WTC11 (cell line): ENCODE data around the gene MT2A.

Experiments
- AR ChIP-seq: fragments of 250-450 bp; sonication (Bioruptor Pico); IDR thresholded peaks from 2 replicates; pipeline ENCODE4 v1.9.0; 2021; ENCODE audit warnings: mild to moderate bottlenecking
- ATF1 ChIP-seq: sonication (generic); formaldehyde crosslinking; IDR thresholded peaks from 2 replicates; pipeline ENCODE4 v1.8.1; 2023; ENCODE audit warnings: mild to moderate bottlenecking, moderate library complexity, missing genetic modification reagents
- CBFB ChIP-seq: sonication (generic); formaldehyde crosslinking; IDR thresholded peaks from 2 replicates; pipeline ENCODE4 v1.8.1; 2022; ENCODE audit warnings: mild to moderate bottlenecking, low read depth, missing genetic modification reagents
- CREB1 ChIP-seq: sonication (generic); formaldehyde crosslinking; IDR thresholded peaks from 2 replicates; pipeline ENCODE4 v1.8.0; 2023; ENCODE audit warnings: mild to moderate bottlenecking, missing genetic modification reagents
- CTCF ChIP-seq: fragments of 200-600 bp; IDR thresholded peaks from 2 replicates; pipeline ENCODE4 v1.8.0; 2022; ENCODE audit warnings: antibody characterized with exemption
- FOXK1 ChIP-seq: sonication (generic); formaldehyde crosslinking; IDR thresholded peaks from 2 replicates; pipeline ENCODE4 v1.8.0; 2022; ENCODE audit warnings: mild to moderate bottlenecking, moderate library complexity, missing genetic modification reagents
- MYBL2 ChIP-seq: sonication (generic); formaldehyde crosslinking; IDR thresholded peaks from 2 replicates; pipeline ENCODE4 v1.8.1; 2023; ENCODE audit warnings: mild to moderate bottlenecking, moderate library complexity, missing genetic modification reagents
- NFE2L1 ChIP-seq: sonication (generic); formaldehyde crosslinking; IDR thresholded peaks from 2 replicates; pipeline ENCODE4 v1.8.1; 2023; ENCODE audit warnings: missing genetic modification reagents
- TP53 ChIP-seq: sonication (generic); formaldehyde crosslinking; IDR thresholded peaks from 2 replicates; pipeline ENCODE4 v1.8.1; 2023; ENCODE audit warnings: mild to moderate bottlenecking, missing genetic modification reagents
- ZBTB21 ChIP-seq: sonication (generic); formaldehyde crosslinking; IDR thresholded peaks from 2 replicates; pipeline ENCODE4 v1.8.1; 2023; ENCODE audit warnings: mild to moderate bottlenecking, missing genetic modification reagents, borderline replicate concordance
- ZNF121 ChIP-seq: sonication (generic); formaldehyde crosslinking; IDR thresholded peaks from 2 replicates; pipeline ENCODE4 v1.8.0; 2023; ENCODE audit warnings: missing genetic modification reagents
- TF ChIP-seq, protein P1 (sequence below): sonication (generic); formaldehyde crosslinking; conservative IDR thresholded peaks from 2 replicates; pipeline ENCODE4 v1.8.1; 2022; ENCODE audit warnings: mild to moderate bottlenecking, missing genetic modification reagents

- TF ChIP-seq, protein P1, sequence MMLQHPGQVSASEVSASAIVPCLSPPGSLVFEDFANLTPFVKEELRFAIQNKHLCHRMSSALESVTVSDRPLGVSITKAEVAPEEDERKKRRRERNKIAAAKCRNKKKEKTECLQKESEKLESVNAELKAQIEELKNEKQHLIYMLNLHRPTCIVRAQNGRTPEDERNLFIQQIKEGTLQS (CRISPR knock-in tag), result no peak
- TF ChIP-seq FOXK1 (CRISPR knock-in tag) (no peak), ZNF121 (CRISPR knock-in tag) (no peak), CTCF (no peak), ATF1 (CRISPR knock-in tag) (no peak), MYBL2 (CRISPR knock-in tag) (no peak), NFE2L1 (CRISPR knock-in tag) (no peak), ZBTB21 (CRISPR knock-in tag) (no peak), AR (CRISPR knock-in tag) (no peak), CBFB (CRISPR knock-in tag) (no peak), CREB1 (no peak), TP53 (CRISPR knock-in tag) (no peak)
These were observed 7.1 kb upstream of the MT2A start for GRCh38 chr16:56601325-56601724.
